Retinal pigment epithelial cell (primary cell): Measurements from ENCODE around the gene KLHL34.

Experiments used
- DNase-seq: peaks from one replicate; pipeline ENCODE4 v3.0.0-alpha.2; 2010; ENCODE audit warnings: low read depth
- H3K4me3 ChIP-seq: 2 replicates; pipeline ENCODE4 v1.5.1; 2011; ENCODE audit warnings: mild to moderate bottlenecking, low read length, control low read depth, moderate library complexity
- TF ChIP-seq, protein P1 (sequence below): conservative IDR thresholded peaks from 2 replicates; pipeline ENCODE4 v1.5.1; 2011; ENCODE audit warnings: low read depth, low read length, control low read depth, inconsistent platforms

The KLHL34 gene

DNA sequence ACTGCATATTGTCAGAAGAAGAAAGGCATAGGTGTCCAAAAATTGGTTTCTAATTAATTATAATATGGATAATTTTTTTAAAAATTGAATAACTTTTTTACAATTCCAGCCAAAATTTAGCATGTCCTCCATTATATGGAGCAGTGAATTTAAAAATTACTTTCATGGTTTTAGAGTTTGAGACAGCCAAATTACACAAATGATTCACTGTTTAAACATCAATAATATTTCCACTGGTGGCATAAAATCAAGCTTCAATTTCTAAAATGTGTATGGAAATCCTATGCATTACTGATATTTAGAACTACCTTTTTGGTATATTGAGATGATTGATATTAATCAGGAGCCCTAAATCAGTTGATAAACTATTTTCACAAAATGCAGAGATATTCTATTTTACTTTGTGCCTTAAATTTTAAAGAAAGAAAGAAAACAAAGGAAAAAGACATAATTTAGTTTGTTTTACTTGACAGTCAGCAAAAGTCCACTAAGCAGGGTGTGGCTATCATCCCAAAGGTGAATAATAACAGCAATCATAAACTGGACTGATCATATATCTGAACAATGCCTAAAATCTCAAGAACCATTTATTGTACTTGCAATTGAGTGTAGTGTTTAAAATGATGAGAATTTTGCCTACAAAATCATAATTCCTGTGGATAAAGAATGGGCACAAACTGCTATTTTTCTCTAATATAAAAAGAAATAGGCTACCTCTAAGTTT is 34.2 kb downstream of the KLHL34 start:
- no peak overlapping the region for H3K4me3 ChIP-seq
- TF ChIP-seq, protein P1, sequence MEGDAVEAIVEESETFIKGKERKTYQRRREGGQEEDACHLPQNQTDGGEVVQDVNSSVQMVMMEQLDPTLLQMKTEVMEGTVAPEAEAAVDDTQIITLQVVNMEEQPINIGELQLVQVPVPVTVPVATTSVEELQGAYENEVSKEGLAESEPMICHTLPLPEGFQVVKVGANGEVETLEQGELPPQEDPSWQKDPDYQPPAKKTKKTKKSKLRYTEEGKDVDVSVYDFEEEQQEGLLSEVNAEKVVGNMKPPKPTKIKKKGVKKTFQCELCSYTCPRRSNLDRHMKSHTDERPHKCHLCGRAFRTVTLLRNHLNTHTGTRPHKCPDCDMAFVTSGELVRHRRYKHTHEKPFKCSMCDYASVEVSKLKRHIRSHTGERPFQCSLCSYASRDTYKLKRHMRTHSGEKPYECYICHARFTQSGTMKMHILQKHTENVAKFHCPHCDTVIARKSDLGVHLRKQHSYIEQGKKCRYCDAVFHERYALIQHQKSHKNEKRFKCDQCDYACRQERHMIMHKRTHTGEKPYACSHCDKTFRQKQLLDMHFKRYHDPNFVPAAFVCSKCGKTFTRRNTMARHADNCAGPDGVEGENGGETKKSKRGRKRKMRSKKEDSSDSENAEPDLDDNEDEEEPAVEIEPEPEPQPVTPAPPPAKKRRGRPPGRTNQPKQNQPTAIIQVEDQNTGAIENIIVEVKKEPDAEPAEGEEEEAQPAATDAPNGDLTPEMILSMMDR = no peak
- no peak for DNase-seq

DNA sequence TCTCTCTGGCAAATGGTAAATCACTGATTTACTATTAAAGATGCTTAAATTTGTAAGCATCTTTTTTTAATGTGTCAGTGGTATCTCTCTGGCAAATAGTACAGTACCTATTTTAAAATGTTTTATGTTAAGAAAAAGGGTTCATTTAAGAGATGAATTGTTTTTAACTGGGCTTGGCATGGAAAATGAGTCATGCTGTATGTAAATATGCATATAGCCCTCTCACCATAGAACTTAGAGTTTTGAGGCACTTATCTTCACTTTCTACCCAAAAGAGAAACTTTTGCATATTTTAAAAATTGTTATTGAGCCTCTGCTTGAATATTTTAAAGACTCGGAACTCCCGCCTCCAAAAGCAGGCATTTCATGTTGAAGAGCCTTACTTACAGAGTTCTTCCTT is 37.9 kb downstream of the KLHL34 start:
- DNase-seq = no peak
- TF ChIP-seq, protein P1 = no peak
- no peak overlapping the region for H3K4me3 ChIP-seq

DNA sequence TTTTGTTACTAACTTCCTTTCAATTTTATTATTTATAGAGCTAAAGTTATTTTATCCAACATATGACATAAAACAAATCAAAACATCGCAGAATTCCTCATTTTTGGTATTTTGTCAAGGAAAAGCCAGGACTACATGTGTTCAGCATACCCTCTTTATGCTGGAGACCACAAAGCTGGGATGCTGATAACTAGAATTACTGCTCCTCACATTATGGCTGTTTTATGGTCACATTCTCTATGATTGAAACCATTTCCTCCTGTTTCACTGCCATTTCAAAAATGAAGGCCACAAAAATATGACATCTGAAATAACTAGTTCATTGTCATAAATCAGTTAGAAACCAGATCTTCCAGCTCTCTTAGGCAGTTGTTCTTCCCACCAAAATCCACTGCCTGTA is 41.7 kb downstream of the KLHL34 start:
- TF ChIP-seq, protein P1 = no peak
- no peak for DNase-seq

DNA sequence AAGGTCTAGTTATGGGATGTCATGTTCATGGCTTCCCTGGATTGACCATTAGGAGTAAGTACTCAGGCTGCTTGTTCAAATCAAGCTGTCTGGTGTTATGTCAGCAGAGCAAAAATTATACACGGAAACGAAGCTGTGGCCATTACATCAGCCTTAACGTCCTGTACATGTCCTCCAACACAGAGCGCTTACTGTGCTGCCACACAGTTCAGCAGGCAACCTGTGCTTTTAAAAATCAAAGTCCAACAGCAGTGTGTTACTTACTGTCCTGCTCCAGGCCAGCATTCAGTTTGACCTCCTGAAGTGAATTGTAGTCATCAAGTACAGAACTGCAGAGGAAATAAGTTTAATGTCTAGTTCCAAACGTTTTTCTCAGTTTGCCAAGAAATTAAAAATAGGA is 46.0 kb downstream of the KLHL34 start:
- no peak overlapping the region for H3K4me3 ChIP-seq
- no peak for DNase-seq
- TF ChIP-seq, protein P1 = no peak

More for the DNA sequence above, 41.7 kb downstream of the KLHL34 start:
- no peak overlapping the region for H3K4me3 ChIP-seq

DNA sequence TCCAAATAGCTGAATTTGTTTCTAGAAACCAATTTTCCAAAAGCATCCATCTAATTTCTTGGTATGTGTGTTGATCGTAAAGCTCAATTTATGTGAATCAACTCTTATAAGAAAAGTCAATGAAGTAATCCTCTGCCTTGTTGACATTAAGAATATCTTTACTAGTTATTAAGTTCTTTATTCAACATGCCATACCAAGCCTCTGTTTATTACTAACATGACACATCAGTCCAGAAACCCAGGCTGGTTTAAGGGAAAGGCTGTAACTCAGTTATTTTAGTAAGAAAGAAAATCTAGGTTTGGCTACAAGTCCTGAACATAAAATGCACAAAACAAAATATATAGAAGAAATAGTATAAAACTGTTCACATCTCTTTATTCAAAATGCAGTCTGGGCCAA is 48.0 kb downstream of the KLHL34 start:
- TF ChIP-seq, protein P1 = no peak
- no peak for DNase-seq
- no peak overlapping the region for H3K4me3 ChIP-seq

DNA sequence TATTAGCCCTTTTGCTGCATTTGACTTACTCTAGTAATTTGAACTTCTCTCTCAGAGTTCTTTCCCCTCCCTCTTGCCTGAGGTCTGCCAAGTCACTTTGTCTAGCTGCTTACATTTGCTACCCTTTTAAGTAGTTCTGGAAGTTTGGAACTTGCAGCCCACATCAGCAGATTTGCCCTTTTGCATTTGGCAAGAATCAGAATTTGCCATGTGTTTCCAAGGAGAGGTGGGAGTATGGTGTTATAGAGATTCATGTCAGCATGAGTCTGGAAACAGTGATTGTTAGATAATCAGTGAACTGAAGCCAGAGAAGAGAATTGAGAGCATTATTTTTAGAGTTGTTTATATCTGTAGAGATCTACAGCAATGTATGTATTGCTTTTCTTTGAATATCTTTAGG is 52.1 kb downstream of the KLHL34 start:
- TF ChIP-seq, protein P1 = no peak
- DNase-seq = no peak
- H3K4me3 ChIP-seq = no peak overlapping the region
